ENCODE results near the gene ZNF521.

ZNF521 gene

GRCh38 chr18:25126751-25127150 is 225.2 kb downstream of the ZNF521 start:
- no peak overlapping the region for H3K4me3 ChIP-seq (ENCODE audit: low read depth, low read length)
- no peak for TF ChIP-seq CTCF (IDR thresholded peaks at IDR 0.05; ENCODE audit: low read depth, low read length)

- no peak overlapping the region for H3K4me3 ChIP-seq (ENCODE audit: low read depth, low read length)
- TF ChIP-seq CTCF (IDR thresholded peaks at IDR 0.05; ENCODE audit: low read depth, low read length), result no peak
Measured at GRCh38 chr18:25125680-25126079, 226.3 kb downstream of the ZNF521 start.

GRCh38 chr18:25123438-25124232 is 228.3 kb downstream of the ZNF521 start:
- H3K4me3 ChIP-seq (ENCODE audit: low read depth, low read length), result no peak overlapping the region
- TF ChIP-seq CTCF (IDR thresholded peaks at IDR 0.05; ENCODE audit: low read depth, low read length), result no peak

- no peak for TF ChIP-seq CTCF (IDR thresholded peaks at IDR 0.05; ENCODE audit: low read depth, low read length)
Measured at GRCh38 chr18:25121442-25121841, 230.5 kb downstream of the ZNF521 start.

GRCh38 chr18:25113566-25113965 is 238.4 kb downstream of the ZNF521 start:
- no peak overlapping the region for H3K4me3 ChIP-seq (ENCODE audit: low read depth, low read length)
- TF ChIP-seq CTCF (IDR thresholded peaks at IDR 0.05; ENCODE audit: low read depth, low read length), result no peak

More at GRCh38 chr18:25121442-25121841, 230.5 kb downstream of the ZNF521 start:
- no peak overlapping the region for H3K4me3 ChIP-seq (ENCODE audit: low read depth, low read length)

- H3K4me3 ChIP-seq (ENCODE audit: low read depth, low read length), result no peak overlapping the region
- no peak for TF ChIP-seq CTCF (IDR thresholded peaks at IDR 0.05; ENCODE audit: low read depth, low read length)
Measured at GRCh38 chr18:25112821-25113434, 239.0 kb downstream of the ZNF521 start.
